ENCODE results near the gene ANKRD35. TPM values are rescaled to one million over a fixed set of nuclear protein-coding genes. Genes with fewer than 3 reads are reported as not detected.

The ANKRD35 gene
- total and polyA plus RNA-seq, 9 of the 15 experiments (the other 6 are each of a cell fraction or from before 2014, with no cell fraction given) = 0.07 to 0.14 (median 0.07) TPM; not detected in 5

DNA sequence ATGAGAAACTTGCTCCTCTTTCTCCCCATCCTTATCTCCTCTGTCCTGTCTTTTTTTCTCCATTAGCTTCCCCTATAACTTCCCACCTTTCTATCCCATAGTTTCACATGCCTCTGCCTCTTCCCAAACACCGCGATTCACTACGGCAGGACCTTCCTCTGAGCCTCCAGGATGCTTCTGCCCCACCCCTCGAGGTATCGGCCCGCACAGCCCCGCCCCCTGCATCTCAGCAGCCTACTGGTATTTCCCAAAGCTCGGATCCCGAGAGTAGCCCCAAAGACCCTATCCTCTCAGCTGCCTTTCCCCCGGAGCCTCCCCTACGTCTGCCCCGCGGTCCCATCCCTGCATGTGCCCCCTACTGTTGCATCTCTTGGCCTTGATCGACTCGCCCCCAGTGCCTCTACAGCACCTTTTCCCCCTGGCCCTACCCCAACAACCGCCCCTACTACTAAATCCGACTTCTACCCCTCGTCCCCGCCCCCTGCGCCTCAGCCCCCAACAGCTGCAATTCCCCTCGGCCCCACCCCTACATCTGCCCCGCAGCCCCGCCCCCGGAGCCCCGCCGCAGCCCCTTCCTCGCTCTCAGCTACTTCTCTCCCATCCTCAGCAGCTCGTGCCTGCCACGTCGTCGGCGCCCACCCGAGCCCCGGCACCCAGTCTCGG lies 27.3 kb downstream of the ANKRD35 start:
- ATAC-seq (peak; percentile 47), FAIRE-seq (no peak), DNase-seq (ENCODE audit: extremely low read depth in 1 of 4, low spot score in 3 of 4) (peak; percentile 64 to 82 (median 69))
- Histone ChIP-seq H2AFZ (ENCODE audit: low read depth, low read length) (peak overlapping the region; percentile 92), H4K20me1 (replicated peaks; ENCODE audit: control insufficient read depth, insufficient read depth, low read length) (no peaks in the 10 kb centered on the region), H3K9me3 (replicated peaks; ENCODE audit: control insufficient read depth, insufficient read depth, low read depth, low read length) (peaks cover 6% of the 10 kb centered on the region; the same call in 1 of the 2 replicates), H3K4me1 (replicated peaks in 1 of 2; ENCODE audit: control insufficient read depth in 2 of 2, insufficient read depth in 2 of 2, low read length in 2 of 2) (peaks cover 10 to 18% of the 10 kb centered on the region in 2 experiments; a peak in 4 of 5 replicates), H3K27ac (ENCODE audit: extremely low read depth, low read depth, low read length) (peak overlapping the region; percentile 45; the same call in 2 of the 3 replicates), H3K79me2 (ENCODE audit: control insufficient read depth, insufficient read depth, low read length) (peaks cover 13% of the 10 kb centered on the region), H3K9ac (ENCODE audit: insufficient read depth in 1 of 2, low read depth in 2 of 2, low read length in 2 of 2) (peak overlapping the region; percentile 47 to 90; a peak in 3 of 4 replicates), H3K9me1 (ENCODE audit: control insufficient read depth, insufficient read depth, low read length) (no peaks in the 10 kb centered on the region), H3K4me3 (peak overlapping the region; percentile 82), H3K4me2 (ENCODE audit: insufficient read depth, low read length) (peak overlapping the region; percentile 95), H3K36me3 (ENCODE audit: control insufficient read depth, insufficient read depth, low read length) (peaks cover 32% of the 10 kb centered on the region; the same call in 2 of the 3 replicates), H3K27me3 (ENCODE audit: control insufficient read depth in 2 of 2, insufficient read depth in 2 of 2, low read length in 2 of 2) (no peaks in the 10 kb centered on the region)
- WGBS (ENCODE audit: insufficient coverage, low coverage, missing lambda C conversion rate) = 0% methylated on average over 17 of the region's 35 CpGs
- intact Hi-C loops (cut with micrococcal nuclease) (loop anchor here (2.0 kb wide), 1 partner anchor 14 kb away; the partner anchor contains the start of gene NUDT17), in situ Hi-C loops (cut with MboI) (no loop called here)
- ChIA-PET CTCF (ENCODE audit: low intra/inter-chr PET ratio) (no interaction called here), POLR2A (interaction anchor here (0.7 to 3.4 kb wide), 21 partner anchors 8 to 194 kb away, joined by 3 to 35 read pairs (median 6); partner anchors contain the start of genes NUDT17, PEX11B and RBM8A)
- no TSS peak for BruUV-seq (replicated peaks)
- TF ChIP-seq CBX3 (IDR thresholded peaks at IDR 0.05; ENCODE audit: borderline replicate concordance in 1 of 2, low read length in 2 of 2) = peak in 1 of 2 experiments; percentile 92; a peak in 2 of 3 replicates
- TF ChIP-seq AFF4 (CRISPR knock-in tag; IDR thresholded peaks at IDR 0.05) = 0 out of 2 replicates have a peak, but pooled peaks have one; percentile 75
- TF ChIP-seq, protein P1, sequence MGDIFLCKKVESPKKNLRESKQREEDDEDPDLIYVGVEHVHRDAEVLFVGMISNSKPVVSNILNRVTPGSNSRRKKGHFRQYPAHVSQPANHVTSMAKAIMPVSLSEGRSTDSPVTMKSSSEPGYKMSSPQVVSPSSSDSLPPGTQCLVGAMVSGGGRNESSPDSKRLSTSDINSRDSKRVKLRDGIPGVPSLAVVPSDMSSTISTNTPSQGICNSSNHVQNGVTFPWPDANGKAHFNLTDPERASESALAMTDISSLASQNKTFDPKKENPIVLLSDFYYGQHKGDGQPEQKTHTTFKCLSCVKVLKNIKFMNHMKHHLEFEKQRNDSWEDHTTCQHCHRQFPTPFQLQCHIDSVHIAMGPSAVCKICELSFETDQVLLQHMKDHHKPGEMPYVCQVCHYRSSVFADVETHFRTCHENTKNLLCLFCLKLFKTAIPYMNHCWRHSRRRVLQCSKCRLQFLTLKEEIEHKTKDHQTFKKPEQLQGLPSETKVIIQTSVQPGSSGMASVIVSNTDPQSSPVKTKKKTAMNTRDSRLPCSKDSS (IDR thresholded peaks at IDR 0.05; ENCODE audit: low read depth, partially characterized antibody) = peak; percentile 14
- TF ChIP-seq ZNF512 (tag; IDR thresholded peaks at IDR 0.05) = peak; percentile 51; the same call in 1 of the 2 replicates
- TF ChIP-seq CBX1 (IDR thresholded peaks at IDR 0.05; ENCODE audit: low read depth) = 0 out of 2 replicates have a peak, but pooled peaks have one; percentile 14
- TF ChIP-seq RBM34 (IDR thresholded peaks at IDR 0.05; ENCODE audit: borderline replicate concordance, insufficient read depth, low read length) = no peak
- TF ChIP-seq ZNF79 (CRISPR knock-in tag; IDR thresholded peaks at IDR 0.05; ENCODE audit: low read depth) = no peak
- TF ChIP-seq TRIM28 (IDR thresholded peaks at IDR 0.05) = peak; percentile 78
- no peak for TF ChIP-seq FOXJ3 (CRISPR knock-in tag; IDR thresholded peaks at IDR 0.05)
- 0 out of 4 replicates have a peak, but pooled peaks have one; percentile 12 to 21 for TF ChIP-seq TRIM24 (IDR thresholded peaks at IDR 0.05)
- peak; percentile 38; the same call in 1 of the 2 replicates for TF ChIP-seq KAT7 (CRISPR knock-in tag; IDR thresholded peaks at IDR 0.05; ENCODE audit: borderline replicate concordance)
- no peak for TF ChIP-seq FOXM1 (IDR thresholded peaks at IDR 0.05; ENCODE audit: low read depth)
- peak; percentile 16; the same call in 1 of the 2 replicates for TF ChIP-seq FOXM1 (CRISPR knock-in tag; IDR thresholded peaks at IDR 0.05; ENCODE audit: low read depth)
